HUES64 (cell line): ENCODE measurements around the gene HOXB2.

Source experiments
- H3K27ac ChIP-seq: 2 replicates; pipeline ENCODE4 v1.7.0; 2013; ENCODE audit warnings: low read depth, low read length, inconsistent platforms
- H3K27me3 ChIP-seq: 2 replicates; pipeline ENCODE4 v1.6.1; 2013; ENCODE audit warnings: mild to moderate bottlenecking, low read length; ENCODE audit not compliant: insufficient read depth
- H3K36me3 ChIP-seq: 2 replicates; pipeline ENCODE4 v1.6.1; 2013; ENCODE audit warnings: mild to moderate bottlenecking, low read length; ENCODE audit not compliant: insufficient read depth
- H3K4me1 ChIP-seq: 2 replicates; pipeline ENCODE4 v1.6.1; 2013; ENCODE audit warnings: mild to moderate bottlenecking, low read length, moderate library complexity; ENCODE audit not compliant: insufficient read depth
- H3K4me3 ChIP-seq: 2 replicates; pipeline ENCODE4 v1.5.1; 2013; ENCODE audit warnings: mild to moderate bottlenecking, low read length, moderate library complexity
- H3K9ac ChIP-seq: 2 replicates; pipeline ENCODE4 v1.6.1; 2013; ENCODE audit warnings: mild to moderate bottlenecking, low read depth, low read length
- H3K9me3 ChIP-seq: 2 replicates; pipeline ENCODE4 v1.6.1; 2013; ENCODE audit warnings: low read depth, low read length; ENCODE audit not compliant: insufficient read depth
- WGBS: fragments of 150-250, 120-280 bp; methylation state at CpG from one replicate; pipeline ENCODE4 v1.1.7; 2013; ENCODE audit warnings: missing lambda C conversion rate; 5-methylcytosine and 5-hydroxymethylcytosine counted together

HOXB2 gene

DNA sequence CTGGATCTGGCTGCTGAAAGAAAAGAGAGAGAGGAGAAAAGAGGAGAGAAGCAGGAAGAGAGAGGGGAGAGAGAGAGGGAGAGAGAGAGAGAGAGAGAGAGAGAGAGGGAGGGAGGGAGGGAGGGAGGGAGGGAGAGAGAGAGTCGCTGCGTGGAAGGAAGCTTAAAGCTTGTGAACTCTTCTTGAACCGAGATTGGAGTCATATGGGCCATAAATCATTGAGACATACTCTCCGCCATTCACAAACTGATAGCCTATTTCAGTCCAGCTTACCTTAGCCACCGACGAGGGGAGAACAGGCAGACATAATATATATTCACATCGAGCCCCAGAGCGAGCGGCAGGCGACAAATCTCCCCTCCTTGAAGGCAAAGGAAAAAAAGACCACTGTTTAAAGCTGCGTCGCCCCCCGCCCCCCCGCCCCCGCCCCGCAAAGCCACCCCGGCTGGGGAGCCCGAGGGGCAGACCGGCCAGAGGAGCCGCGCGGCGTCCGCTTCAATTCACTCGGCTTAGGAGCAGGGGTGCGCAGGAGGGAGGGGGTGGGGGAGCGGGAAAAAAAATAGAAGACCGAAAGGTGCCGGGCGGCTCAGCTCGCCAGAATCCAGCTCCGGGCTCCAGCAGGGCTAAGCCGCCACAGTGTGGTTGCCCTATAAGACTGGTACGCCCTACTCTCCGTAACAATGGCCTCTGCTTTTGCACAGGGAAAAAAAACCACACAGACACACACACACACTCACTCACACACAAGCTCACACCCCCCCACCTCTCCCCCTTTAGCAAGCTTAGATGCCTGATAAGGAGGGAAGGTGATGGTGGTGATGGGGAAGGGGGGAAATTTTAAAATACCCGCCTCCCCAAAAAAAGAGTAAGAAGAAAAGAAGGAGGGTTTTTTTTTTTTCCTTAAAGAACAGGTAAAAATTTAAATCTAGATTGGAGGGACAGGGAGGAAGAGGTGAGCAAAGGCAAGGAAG is 10.6 kb upstream of the HOXB2 start:
- no peak overlapping the region for H3K27ac ChIP-seq
- peaks cover 8% of the 10 kb centered on the region for H3K4me1 ChIP-seq
- under 1% methylated on average over 35 of the region's 36 CpGs for WGBS
- H3K9me3 ChIP-seq = no peaks in the 10 kb centered on the region
- H3K4me3 ChIP-seq = peak overlapping the region; percentile 29; the same call in 1 of the 2 replicates
- peaks cover 100% of the 10 kb centered on the region for H3K27me3 ChIP-seq
- no peak overlapping the region for H3K9ac ChIP-seq
- H3K36me3 ChIP-seq = no peaks in the 10 kb centered on the region

DNA sequence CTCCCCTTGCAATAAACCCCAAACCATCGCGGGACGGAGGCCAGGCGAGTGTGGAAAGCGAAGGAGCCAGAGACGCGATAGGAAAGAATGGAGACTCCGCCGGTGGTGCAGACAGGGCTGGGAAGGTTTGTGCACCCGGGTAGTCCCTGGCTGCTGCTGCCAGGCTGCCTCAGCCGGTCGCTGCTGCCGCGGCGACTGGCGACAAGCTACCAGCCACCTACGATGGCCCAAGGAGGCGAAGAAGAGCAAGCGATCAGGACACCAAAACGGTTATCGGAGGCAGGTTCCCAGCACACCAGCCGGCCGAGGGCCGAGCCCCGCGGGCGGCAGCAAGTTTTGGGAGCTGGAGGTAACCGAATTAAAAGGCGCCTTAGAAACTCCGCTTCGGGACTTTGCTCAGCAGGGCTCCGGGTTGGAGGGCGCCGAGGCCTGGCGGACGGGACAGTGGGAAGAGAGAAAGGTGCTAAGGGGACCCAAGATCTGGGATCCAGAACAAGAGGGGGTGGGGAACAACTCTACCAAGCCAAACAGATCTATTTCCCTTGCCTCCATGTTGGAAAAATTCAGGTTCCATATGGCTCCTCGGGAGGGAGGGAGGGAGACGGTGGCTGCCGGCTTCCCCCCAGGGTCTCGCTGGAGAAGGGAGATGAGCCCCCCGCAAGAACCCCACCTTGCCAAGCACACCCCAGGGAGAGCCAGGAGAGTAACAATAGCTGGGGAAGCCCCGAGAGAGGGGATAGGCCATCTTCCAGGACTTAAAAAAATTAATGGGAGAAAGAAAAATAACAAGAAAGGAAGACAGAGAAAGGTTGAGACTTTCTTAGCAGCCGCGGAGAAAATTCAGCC is 9.7 kb upstream of the HOXB2 start:
- peaks cover 100% of the 10 kb centered on the region for H3K27me3 ChIP-seq
- no peak overlapping the region for H3K27ac ChIP-seq
- H3K4me1 ChIP-seq = peaks cover 13% of the 10 kb centered on the region
- no peaks in the 10 kb centered on the region for H3K36me3 ChIP-seq
- no peaks in the 10 kb centered on the region for H3K9me3 ChIP-seq
- WGBS = 1% methylated on average over 42 of the region's 44 CpGs
- H3K4me3 ChIP-seq = peak overlapping the region; percentile 29
- no peak overlapping the region; the same call in 1 of the 2 replicates for H3K9ac ChIP-seq

DNA sequence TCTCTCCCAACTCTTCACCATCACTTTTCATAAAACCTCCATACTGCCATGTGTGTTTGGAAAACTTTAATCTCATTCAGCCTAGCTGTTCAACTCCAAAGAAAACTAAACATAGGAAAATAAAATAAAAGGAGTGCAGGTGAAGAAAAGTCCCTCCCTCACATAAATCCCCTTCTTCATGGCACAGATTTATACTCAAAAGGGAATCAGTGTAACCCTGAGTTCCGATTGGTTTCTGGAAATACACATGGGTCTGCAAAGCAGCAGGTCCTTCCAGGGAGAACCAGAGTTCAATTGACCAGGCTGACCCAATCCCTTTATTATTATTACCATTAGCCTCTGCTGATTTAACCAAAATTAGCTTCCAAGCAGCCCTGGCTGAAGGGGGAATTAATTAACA is 8.9 kb upstream of the HOXB2 start:
- Histone ChIP-seq H3K4me3 (no peak overlapping the region; the same call in 1 of the 2 replicates), H3K27ac (no peak overlapping the region), H3K36me3 (no peaks in the 10 kb centered on the region), H3K9ac (no peak overlapping the region), H3K9me3 (no peaks in the 10 kb centered on the region), H3K4me1 (peaks cover 21% of the 10 kb centered on the region), H3K27me3 (peaks cover 100% of the 10 kb centered on the region)
- 22% methylated on average over 1 of the region's 1 CpG for WGBS

DNA sequence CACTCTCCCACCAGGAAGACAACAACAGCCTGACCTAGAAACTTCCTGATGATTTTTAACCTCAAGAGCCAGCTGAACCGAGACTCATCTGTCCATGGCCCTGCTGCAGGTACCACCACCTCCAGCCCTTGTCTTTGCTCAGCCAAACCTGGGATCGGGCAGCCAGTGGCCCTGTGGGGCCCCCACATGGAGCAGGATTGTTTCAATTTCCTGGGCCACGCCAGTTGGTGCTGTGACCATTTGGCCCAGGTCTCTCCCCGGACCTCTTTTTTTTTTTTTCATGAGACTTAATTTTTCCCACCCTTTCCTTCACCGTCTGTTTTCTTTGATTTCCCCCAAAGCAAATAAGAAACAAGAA is 8.3 kb upstream of the HOXB2 start:
- WGBS = 18% methylated on average over 5 of the region's 5 CpGs
- Histone ChIP-seq H3K4me3 (no peak overlapping the region), H3K4me1 (peaks cover 26% of the 10 kb centered on the region), H3K9ac (no peak overlapping the region), H3K27me3 (peaks cover 100% of the 10 kb centered on the region), H3K9me3 (no peaks in the 10 kb centered on the region), H3K36me3 (no peaks in the 10 kb centered on the region), H3K27ac (no peak overlapping the region)

DNA sequence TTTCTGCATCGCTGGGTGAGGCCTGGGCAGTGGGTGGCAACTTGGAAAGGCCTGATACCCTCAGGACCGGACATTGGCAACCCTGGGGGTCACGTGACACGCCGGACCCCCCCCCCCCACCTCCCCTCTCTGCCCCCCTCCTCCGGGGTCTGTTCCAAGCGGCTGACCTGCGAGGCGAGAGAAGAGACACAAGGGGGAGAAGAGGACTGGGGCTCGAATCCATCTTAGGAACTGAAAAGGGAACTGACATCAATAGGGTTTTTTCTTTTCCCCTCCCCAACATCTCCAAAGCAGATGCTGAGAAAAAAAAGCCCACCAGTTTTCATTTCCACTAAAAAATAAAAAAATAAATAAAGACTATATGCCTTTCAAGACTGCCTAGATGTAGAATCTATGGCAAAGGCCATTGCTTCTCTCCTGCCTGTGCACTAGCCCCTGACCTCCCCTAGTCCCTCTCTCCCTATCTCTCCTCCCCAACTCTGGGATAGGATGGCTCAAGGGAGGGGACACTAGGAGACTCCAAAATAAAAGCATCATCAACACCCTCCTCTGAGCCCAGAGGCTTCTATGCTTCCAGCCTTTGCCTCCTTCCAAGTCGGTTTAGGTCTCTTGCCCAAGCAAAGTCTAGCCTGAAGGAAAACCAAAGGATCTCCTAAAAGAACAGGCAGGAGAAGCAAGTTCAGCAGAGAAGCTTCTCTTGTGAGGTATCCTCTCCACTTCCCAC is 7.7 kb upstream of the HOXB2 start:
- Histone ChIP-seq H3K27me3 (peaks cover 100% of the 10 kb centered on the region), H3K9me3 (no peaks in the 10 kb centered on the region), H3K27ac (no peak overlapping the region), H3K9ac (no peak overlapping the region), H3K36me3 (no peaks in the 10 kb centered on the region), H3K4me3 (no peak overlapping the region), H3K4me1 (peaks cover 31% of the 10 kb centered on the region)
- 5% methylated on average over 6 of the region's 11 CpGs for WGBS

DNA sequence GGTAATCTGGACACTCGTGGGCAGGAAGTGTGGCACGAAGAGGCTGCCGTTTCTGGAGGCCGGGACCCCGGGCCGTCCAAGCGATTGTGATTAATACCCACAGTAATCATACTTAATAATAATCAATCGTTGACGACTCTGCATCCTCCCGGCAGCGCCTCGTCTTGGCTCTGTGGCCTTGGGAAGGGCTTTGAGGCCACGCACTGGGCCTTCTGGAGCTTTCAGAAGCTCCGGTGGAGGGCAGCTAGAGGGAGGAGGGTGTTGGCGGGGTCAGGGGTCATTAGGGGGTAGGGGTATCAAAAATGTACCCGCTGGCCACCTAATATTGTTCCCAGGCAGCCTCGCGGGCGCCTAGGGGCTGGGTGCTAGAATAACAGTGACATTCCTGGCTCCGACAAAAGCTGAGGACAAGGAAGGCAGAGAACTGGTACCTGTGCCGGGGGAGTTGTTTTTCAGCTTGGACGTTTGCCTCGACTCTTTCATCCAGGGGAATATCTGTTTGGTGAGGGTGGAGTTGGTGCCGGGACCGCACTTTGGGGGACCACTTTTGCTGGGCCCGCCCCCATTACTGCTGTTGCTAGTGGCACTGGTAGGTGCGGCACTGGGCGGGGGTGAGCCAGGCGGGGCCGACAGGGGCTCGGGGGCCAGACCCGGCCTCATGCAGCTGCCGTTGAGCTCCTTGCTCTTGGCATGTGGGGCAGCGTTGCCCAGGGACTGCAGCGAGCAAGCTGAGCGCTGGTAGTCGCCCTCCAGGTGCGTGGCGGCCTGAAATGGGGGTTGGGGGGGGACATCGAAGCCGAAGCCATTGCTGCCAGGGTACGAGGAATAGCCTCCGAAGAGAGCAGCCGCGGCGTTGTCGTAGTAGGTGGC is 6.9 kb upstream of the HOXB2 start:
- Histone ChIP-seq H3K9ac (no peak overlapping the region), H3K4me3 (no peak overlapping the region), H3K9me3 (no peaks in the 10 kb centered on the region), H3K27me3 (peaks cover 100% of the 10 kb centered on the region), H3K4me1 (peaks cover 39% of the 10 kb centered on the region), H3K27ac (no peak overlapping the region), H3K36me3 (no peaks in the 10 kb centered on the region)
- 6% methylated on average over 47 of the region's 47 CpGs for WGBS

DNA sequence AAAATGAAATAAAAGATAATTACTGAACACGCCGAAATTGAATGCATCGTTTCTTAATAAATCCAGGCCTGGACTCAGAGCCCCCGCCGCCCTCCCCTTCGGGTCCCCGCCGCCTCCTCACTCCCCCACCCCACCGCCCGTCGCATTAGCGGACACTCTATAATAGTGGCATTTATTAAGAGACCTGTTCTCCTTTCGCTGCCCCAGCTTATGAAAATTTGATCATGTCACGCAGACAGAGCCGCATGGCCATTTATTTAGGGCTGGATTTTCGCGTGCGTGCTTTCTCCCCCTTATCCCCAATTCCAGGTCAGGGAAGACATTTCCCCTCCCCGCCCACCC is 6.3 kb upstream of the HOXB2 start:
- no peak overlapping the region for H3K27ac ChIP-seq
- no peak overlapping the region for H3K4me3 ChIP-seq
- H3K36me3 ChIP-seq = no peaks in the 10 kb centered on the region
- WGBS = 4% methylated on average over 18 of the region's 19 CpGs
- peaks cover 45% of the 10 kb centered on the region for H3K4me1 ChIP-seq
- no peaks in the 10 kb centered on the region for H3K9me3 ChIP-seq
- H3K27me3 ChIP-seq = peaks cover 100% of the 10 kb centered on the region
- H3K9ac ChIP-seq = no peak overlapping the region

DNA sequence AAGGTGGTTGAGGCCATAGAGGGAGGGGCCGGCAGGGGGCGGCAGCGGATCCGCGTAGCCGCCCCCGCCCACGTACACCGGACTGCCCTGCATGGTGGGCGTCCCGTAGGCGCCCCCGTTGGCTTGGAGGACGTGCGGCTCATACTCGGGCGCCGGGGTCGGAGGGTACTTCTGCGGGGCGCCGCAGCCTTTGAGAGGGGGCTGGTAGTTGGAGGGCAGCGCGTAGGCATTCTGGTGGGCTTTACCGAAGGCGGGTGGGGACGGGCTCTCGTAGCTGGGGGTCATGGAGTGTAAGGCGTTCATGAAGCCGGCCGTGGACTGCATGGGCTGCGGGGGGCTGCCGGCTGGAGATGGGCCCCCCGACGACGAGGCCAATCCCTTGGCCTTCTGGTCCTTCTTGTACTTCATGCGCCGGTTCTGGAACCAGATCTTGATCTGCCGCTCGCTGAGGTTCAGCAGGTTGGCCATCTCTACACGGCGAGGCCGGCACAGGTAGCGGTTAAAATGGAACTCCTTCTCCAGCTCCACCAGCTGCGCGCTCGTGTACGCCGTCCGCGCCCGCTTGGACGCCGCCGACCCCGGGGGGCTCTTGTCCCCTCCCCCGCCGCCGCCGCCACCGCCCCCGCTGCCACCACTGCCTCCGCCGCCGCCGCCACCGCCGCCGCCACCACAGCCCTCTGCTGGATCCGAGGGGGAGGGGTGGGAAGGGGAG is 5.7 kb upstream of the HOXB2 start:
- peaks cover 51% of the 10 kb centered on the region for H3K4me1 ChIP-seq
- H3K27ac ChIP-seq = no peak overlapping the region
- WGBS = 3% methylated on average over 70 of the region's 70 CpGs

DNA sequence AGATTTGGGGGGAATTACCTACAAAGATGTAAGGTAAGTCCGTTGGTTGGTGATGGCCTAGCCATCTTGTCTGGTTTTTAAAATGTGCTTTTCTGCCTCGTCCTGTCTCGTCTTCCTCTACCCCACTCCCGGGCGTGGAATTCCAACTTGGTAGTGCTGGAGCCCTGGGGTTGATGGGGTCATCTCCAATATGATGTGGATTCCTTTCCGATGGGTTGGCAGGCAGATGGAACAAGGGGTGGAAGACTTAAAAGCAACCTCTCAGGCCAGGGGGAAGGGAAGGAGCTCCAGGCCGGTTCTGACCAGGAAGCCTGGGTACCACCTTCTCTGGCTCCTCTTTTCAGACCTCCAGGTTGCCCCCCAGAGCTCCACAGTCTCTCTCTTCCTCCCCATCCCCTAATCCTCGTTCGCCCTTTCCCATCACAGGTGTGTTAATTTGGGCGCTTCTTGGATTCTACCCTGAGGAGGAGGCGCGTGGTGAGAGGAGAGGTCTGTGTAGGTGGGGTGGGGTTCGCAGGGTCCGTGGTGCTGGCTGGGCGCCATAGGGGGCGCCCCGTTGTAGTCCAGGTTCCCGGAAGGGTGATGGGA is 5.1 kb upstream of the HOXB2 start:
- peaks cover 53% of the 10 kb centered on the region for H3K4me1 ChIP-seq
- H3K36me3 ChIP-seq = no peaks in the 10 kb centered on the region
- H3K9me3 ChIP-seq = no peaks in the 10 kb centered on the region
- no peak overlapping the region for H3K9ac ChIP-seq
- 24% methylated on average over 18 of the region's 18 CpGs for WGBS
- no peak overlapping the region for H3K27ac ChIP-seq
- H3K4me3 ChIP-seq = no peak overlapping the region
- peaks cover 100% of the 10 kb centered on the region for H3K27me3 ChIP-seq

More for the DNA sequence above, 5.7 kb upstream of the HOXB2 start:
- Histone ChIP-seq H3K9ac (no peak overlapping the region), H3K9me3 (no peaks in the 10 kb centered on the region), H3K4me3 (peak overlapping the region; percentile 12; the same call in 1 of the 2 replicates), H3K27me3 (peaks cover 100% of the 10 kb centered on the region), H3K36me3 (no peaks in the 10 kb centered on the region)
